Measurements from ENCODE around the gene ALDH16A1. TPM values are rescaled to one million over a fixed set of nuclear protein-coding genes. Genes with fewer than 3 reads are reported as not detected.

The ALDH16A1 gene
- total RNA-seq, 4 donors from 2014 or later: 8.0 to 12.6 (median 9.9) TPM

DNA sequence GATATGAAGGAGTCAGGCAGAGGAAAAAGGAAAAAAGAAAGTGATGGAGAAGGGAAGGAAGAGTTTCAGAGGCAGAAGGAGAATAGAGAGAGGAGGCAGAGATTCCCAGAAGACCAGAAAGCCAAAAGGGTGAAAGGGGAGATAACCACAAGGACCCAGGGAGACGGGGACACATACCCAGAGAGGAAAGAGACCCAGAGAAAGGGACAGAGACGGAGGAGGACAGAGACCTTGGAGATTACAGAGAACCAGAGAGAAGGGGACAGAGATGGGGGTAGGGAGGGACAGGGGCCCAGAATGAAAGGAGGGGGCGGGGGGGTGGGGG lies 31.2 kb upstream of the ALDH16A1 start:
- DNase-seq (no peak), ATAC-seq (no peak)
- intact Hi-C loops (cut with DNase I; ENCODE audit: low total_unique reads) (loop anchor here (1.0 kb wide), 1 partner anchor 21 kb away; no protein-coding TSS in a partner anchor), in situ Hi-C loops (cut with MboI; ENCODE audit: low sequenced_read_pairs in 4 of 4) (no loop called here)
- TF ChIP-seq CTCF (IDR thresholded peaks at IDR 0.05 in 4 of 5, conservative IDR thresholded peaks at IDR 0.05 in 1 of 5) (no peak), POLR2A (IDR thresholded peaks at IDR 0.05) (no peak)
- H3K36me3 ChIP-seq: no peaks in the 10 kb centered on the region
- peaks cover 13 to 21% of the 10 kb centered on the region in 2 donors for H3K4me1 ChIP-seq
- H3K9me3 ChIP-seq: no peaks in the 10 kb centered on the region
- no peak overlapping the region for H3K4me3 ChIP-seq
- H3K27ac ChIP-seq: no peak overlapping the region
- H3K27me3 ChIP-seq: peaks cover 85 to 97% (median 92%) of the 10 kb centered on the region in 3 donors

- no peaks in the 10 kb centered on the region for H3K36me3 ChIP-seq
- peaks cover 13 to 21% of the 10 kb centered on the region in 2 donors for H3K4me1 ChIP-seq
- peak overlapping the region; percentile 10 to 47 (median 30) for H3K4me3 ChIP-seq
- H3K27me3 ChIP-seq: peaks cover 91 to 99% (median 94%) of the 10 kb centered on the region in 3 donors
- DNase-seq (no peak), ATAC-seq (no peak)
- H3K9me3 ChIP-seq: no peaks in the 10 kb centered on the region
- no peak overlapping the region for H3K27ac ChIP-seq
- intact Hi-C loops (cut with DNase I; ENCODE audit: low total_unique reads): loop anchor here (1.0 kb wide), 1 partner anchor 21 kb away; no protein-coding TSS in a partner anchor
- TF ChIP-seq CTCF (IDR thresholded peaks at IDR 0.05 in 4 of 5, conservative IDR thresholded peaks at IDR 0.05 in 1 of 5): peak in 4 of 5 experiments; percentile 28 to 54 (median 36)
- no peak for TF ChIP-seq POLR2A (IDR thresholded peaks at IDR 0.05)
- in situ Hi-C loops (cut with MboI; ENCODE audit: low sequenced_read_pairs in 4 of 4): no loop called here
Measured at GRCh38 chr19:49422407-49423070, 30.5 kb upstream of the ALDH16A1 start.

GRCh38 chr19:49423071-49423984 lies 29.7 kb upstream of the ALDH16A1 start, which contains the start of gene PTH2:
Gene PTH2 (minus strand): TSS chr19:49423441. CDS start chr19:49423339, 102 bp downstream.
- H3K4me1 ChIP-seq: peaks cover 13 to 25% of the 10 kb centered on the region in 2 donors
- peaks cover 92 to 100% (median 99%) of the 10 kb centered on the region in 3 donors for H3K27me3 ChIP-seq
- intact Hi-C loops (cut with DNase I; ENCODE audit: low total_unique reads): no loop called here
- DNase-seq (no peak), ATAC-seq (no peak)
- no peaks in the 10 kb centered on the region for H3K36me3 ChIP-seq
- TF ChIP-seq CTCF (IDR thresholded peaks at IDR 0.05 in 4 of 5, conservative IDR thresholded peaks at IDR 0.05 in 1 of 5): no peak
- H3K9me3 ChIP-seq: no peaks in the 10 kb centered on the region
- H3K27ac ChIP-seq: no peak within 1 kb of the TSS
- peak within 1 kb of the TSS; percentile 10 to 47 (median 30) for H3K4me3 ChIP-seq
- in situ Hi-C loops (cut with MboI; ENCODE audit: low sequenced_read_pairs in 4 of 4): no loop called here

- ATAC-seq (no peak), DNase-seq (no peak)
- no peak for TF ChIP-seq POLR2A (IDR thresholded peaks at IDR 0.05)
- no peak for TF ChIP-seq CTCF (IDR thresholded peaks at IDR 0.05 in 4 of 5, conservative IDR thresholded peaks at IDR 0.05 in 1 of 5)
- Histone ChIP-seq H3K4me1 (peaks cover 13 to 29% of the 10 kb centered on the region in 2 donors), H3K27me3 (peaks cover 90 to 100% (median 99%) of the 10 kb centered on the region in 3 donors), H3K36me3 (no peaks in the 10 kb centered on the region), H3K9me3 (no peaks in the 10 kb centered on the region), H3K27ac (no peak overlapping the region), H3K4me3 (no peak overlapping the region)
- intact Hi-C loops (cut with DNase I; ENCODE audit: low total_unique reads): no loop called here
- in situ Hi-C loops (cut with MboI; ENCODE audit: low sequenced_read_pairs in 4 of 4): no loop called here
Measured at GRCh38 chr19:49423985-49424303, 29.1 kb upstream of the ALDH16A1 start.

Measured in gastrocnemius medialis (tissue), 4 donors.